A549 (cell line): ENCODE measurements around the gene APOH. TPM values are rescaled to one million over a fixed set of nuclear protein-coding genes. Genes with fewer than 3 reads are reported as not detected.
A peak's percentile ranks its signal among the peaks of the same experiment; 100 is the strongest.

Experiments
- ATAC-seq, 2 experiments: fragments of 200-7000 bp in 1 of 2; fragments of >200 bp in 1 of 2; cut with Nextera tagmentation in 1 of 2; cut with Tn5 transposase in 1 of 2; 3 replicates each; pipeline versions ENCODE4 v1.8.0 to v1.9.1; 2018 to 2020; ENCODE audit warnings: mild to moderate bottlenecking in 1 of 2, moderate library complexity in 1 of 2
- CTCF ChIA-PET: fragments of 300-600 bp; sonication (Branson Sonifier 250); formaldehyde crosslinking; extraction: SDS; loops from one replicate; lab custom pipeline; 2021; ENCODE audit warnings: antibody characterized with exemption, inconsistent platforms; lab: Yijun Ruan, JAX
- POLR2A ChIA-PET: fragments of 350-600 bp; formaldehyde crosslinking; extraction: SDS; loops from one replicate; lab custom pipeline; 2021; ENCODE audit warnings: antibody characterized with exemption, inconsistent platforms; lab: Yijun Ruan, JAX
- DNase-seq, 2 experiments: peaks; one replicate each; pipeline versions ENCODE4 v3.0.0 to v3.0.0-alpha.2; 2011 to 2016; ENCODE audit warnings: low read depth in 1 of 2, low spot score in 1 of 2
- FAIRE-seq: peaks from 2 replicates; lab custom pipeline; 2011; peaks lifted over from hg19 to GRCh38; lab: Jason Lieb, UNC
- H3K27ac ChIP-seq, 2 experiments: fragments of >200 bp; sonication (Bioruptor Twin); formaldehyde crosslinking; 3 replicates each; pipeline ENCODE4 v1.5.1; 2016 to 2017
- H3K4me1 ChIP-seq: fragments of >200 bp; sonication (Bioruptor Twin); formaldehyde crosslinking; 3 replicates; pipeline ENCODE4 v1.6.1; 2016
- H3K4me2 ChIP-seq: fragments of >200 bp; sonication (Bioruptor Twin); formaldehyde crosslinking; 3 replicates; pipeline ENCODE4 v1.6.1; 2016
- H3K4me3 ChIP-seq: fragments of >200 bp; sonication (Bioruptor Twin); formaldehyde crosslinking; 3 replicates; pipeline ENCODE4 v1.5.1; 2016
- H3K9me3 ChIP-seq: fragments of >200 bp; sonication (Bioruptor Twin); formaldehyde crosslinking; 3 replicates; pipeline ENCODE4 v1.6.1; 2016
- CTCF ChIP-seq: fragments of >200 bp; sonication (Bioruptor Twin); formaldehyde crosslinking; IDR thresholded peaks from 3 replicates; pipeline ENCODE4 v1.5.1; 2016
- EHMT2 ChIP-seq: fragments of 200-600 bp; sonication (generic); IDR thresholded peaks from 2 replicates; pipeline ENCODE4 v1.6.1; 2016; ENCODE audit warnings: antibody characterized with exemption, low read depth, mild to moderate bottlenecking, moderate library complexity
- ELK1 ChIP-seq: fragments of 150-350 bp; IDR thresholded peaks from 2 replicates; pipeline ENCODE4 v1.6.1; 2014; ENCODE audit warnings: low read depth, mild to moderate bottlenecking, low read length
- EP300 ChIP-seq, 2 experiments: fragments of >200 bp; sonication (Bioruptor Twin); formaldehyde crosslinking; IDR thresholded peaks; 2 replicates in 1 of 2; 3 replicates in 1 of 2; pipeline ENCODE4 v1.6.1; 2016 to 2017
- ESRRA ChIP-seq: fragments of 150-350 bp; IDR thresholded peaks from 2 replicates; pipeline ENCODE4 v1.6.1; 2014; ENCODE audit warnings: mild to moderate bottlenecking, low read length, borderline replicate concordance
- HES2 ChIP-seq: fragments of >200 bp; sonication (Bioruptor Twin); formaldehyde crosslinking; IDR thresholded peaks from 2 replicates; pipeline ENCODE4 v1.6.1; 2016
- HOXB5 ChIP-seq: fragments of 250-450 bp; sonication (Bioruptor Pico); IDR thresholded peaks from 2 replicates; pipeline ENCODE4 v1.5.0; 2020; ENCODE audit warnings: mild to moderate bottlenecking, moderate library complexity
- KDM1A ChIP-seq: fragments of 200-600 bp; sonication (generic); IDR thresholded peaks from 2 replicates; pipeline ENCODE4 v1.6.1; 2016; ENCODE audit warnings: low read depth, mild to moderate bottlenecking
- KDM5A ChIP-seq: fragments of 200-600 bp; sonication (generic); IDR thresholded peaks from 2 replicates; pipeline ENCODE4 v1.6.1; 2016; ENCODE audit warnings: antibody characterized with exemption, mild to moderate bottlenecking
- MAFK ChIP-seq: fragments of 450-650 bp; IDR thresholded peaks from 2 replicates; pipeline ENCODE4 v1.6.1; 2014; ENCODE audit not compliant: partially characterized antibody
- POLR2AphosphoS2 ChIP-seq: conservative IDR thresholded peaks from 2 replicates; pipeline ENCODE4 v1.6.1; 2012; ENCODE audit warnings: low read length, improper control_type of control experiment, inconsistent platforms
- RAD21 ChIP-seq, 2 experiments: fragments of >200 bp in 1 of 2; sonication (Bioruptor Twin) in 1 of 2; formaldehyde crosslinking in 1 of 2; IDR thresholded peaks in 1 of 2; conservative IDR thresholded peaks in 1 of 2; 2 replicates in 1 of 2; 3 replicates in 1 of 2; pipeline ENCODE4 v1.6.1; 2012 to 2018; ENCODE audit warnings: inconsistent platforms in 1 of 2
- REST ChIP-seq: fragments of 200-600 bp; sonication (generic); IDR thresholded peaks from 2 replicates; pipeline ENCODE4 v1.6.1; 2016; ENCODE audit warnings: antibody characterized with exemption, mild to moderate bottlenecking, moderate library complexity
- USF2 ChIP-seq: fragments of 450-650 bp; IDR thresholded peaks from 2 replicates; pipeline ENCODE4 v1.6.1; 2014; ENCODE audit warnings: antibody characterized with exemption
- ZC3H11A ChIP-seq: fragments of 450-650 bp; IDR thresholded peaks from 2 replicates; pipeline ENCODE4 v1.6.1; 2014; ENCODE audit warnings: antibody characterized with exemption, mild to moderate bottlenecking
- WGBS: methylation state at CpG from one replicate; pipeline ENCODE4 v1.1.6; 2017; ENCODE audit errors: missing lambda C conversion rate; 5-methylcytosine and 5-hydroxymethylcytosine counted together
- polyA plus RNA-seq, 4 experiments: library from polyadenylated mRNA; depleted of rRNA in 3 of 4; stranded (reverse); fragments of >200 nt; fragmentation: RNase III in 1 of 4; extraction: RNeasy Plus Mini Kit Qiagen cat#74134 plus additional on column Dnase treatment in 1 of 4; gene quantifications; 2 replicates in 3 of 4; 3 replicates in 1 of 4; pipeline ENCODE4 v1.2.3, GENCODE V29; 2011 to 2017

Gene APOH
- polyA plus RNA-seq, 2 of the 4 experiments (the other 2 are of a cell fraction), result 6.9 to 26.1 TPM

- FAIRE-seq, result no peak
- Histone ChIP-seq H3K4me2 (no peak overlapping the region), H3K9me3 (no peaks in the 10 kb centered on the region), H3K27ac (no peak overlapping the region), H3K4me1 (peaks cover 5% of the 10 kb centered on the region), H3K4me3 (no peak overlapping the region)
- CTCF ChIA-PET, result interaction anchor here (2.7 kb wide), 1 partner anchor 904 kb away, joined by 7 read pairs; no protein-coding TSS in a partner anchor
- ATAC-seq, result no peak
- WGBS, result 92% methylated on average over 8 of the region's 8 CpGs
- no peak for DNase-seq
- POLR2A ChIA-PET, result no interaction called here
- TF ChIP-seq ESRRA (no peak), REST (no peak), EHMT2 (no peak), POLR2AphosphoS2 (no peak), USF2 (no peak), MAFK (no peak), RAD21 (conservative IDR thresholded peaks at IDR 0.05 in 1 of 2, IDR thresholded peaks at IDR 0.05 in 1 of 2) (no peak), KDM1A (no peak), ELK1 (no peak), ZC3H11A (no peak), KDM5A (no peak), CTCF (no peak), HOXB5 (CRISPR knock-in tag) (no peak)
Measured at GRCh38 chr17:66198242-66198641, 31.0 kb downstream of the APOH start.

GRCh38 chr17:66192378-66192687, 36.9 kb downstream of the APOH start:
- ChIA-PET CTCF (interaction anchor here (1.4 to 6.4 kb wide), 3 partner anchors 8 to 960 kb away, joined by 4 to 35 read pairs (median 7); no protein-coding TSS in a partner anchor), POLR2A (no interaction called here)
- peak overlapping the region; percentile 73 to 90 for H3K27ac ChIP-seq
- H3K4me1 ChIP-seq, result peaks cover 10% of the 10 kb centered on the region
- FAIRE-seq (no peak), ATAC-seq (no peak), DNase-seq (no peak)
- WGBS, result 17% methylated on average over 10 of the region's 10 CpGs
- peak overlapping the region; percentile 86 for H3K4me2 ChIP-seq
- no peak for TF ChIP-seq EP300 (IDR thresholded peaks at IDR 0.05)
- TF ChIP-seq HES2, result no peak
- no peaks in the 10 kb centered on the region for H3K9me3 ChIP-seq
- H3K4me3 ChIP-seq, result peak overlapping the region; percentile 80
